IPS DF 6.9 (cell line): ENCODE measurements around the gene KCNG4.

Experiments
- DNase-seq: peaks from one replicate; pipeline ENCODE4 v3.0.0-alpha.2; 2013; ENCODE audit warnings: low read depth, low spot score
- H3K27ac ChIP-seq: one replicate; pipeline ENCODE4 v1.5.1; 2013; ENCODE audit warnings: low read length, control low read depth
- H3K27me3 ChIP-seq: 2 replicates; pipeline ENCODE4 v1.6.1; 2013; ENCODE audit warnings: mild to moderate bottlenecking, low read length; ENCODE audit not compliant: control insufficient read depth, insufficient read depth
- H3K36me3 ChIP-seq: 2 replicates; pipeline ENCODE4 v1.6.1; 2013; ENCODE audit warnings: low read length; ENCODE audit not compliant: control insufficient read depth, insufficient read depth
- H3K4me1 ChIP-seq: 2 replicates; pipeline ENCODE4 v1.6.1; 2013; ENCODE audit warnings: low read length; ENCODE audit not compliant: control insufficient read depth, insufficient read depth
- H3K4me3 ChIP-seq: 2 replicates; pipeline ENCODE4 v1.5.1; 2013; ENCODE audit warnings: mild to moderate bottlenecking, low read length
- H3K9me3 ChIP-seq: 2 replicates; pipeline ENCODE4 v1.6.1; 2013; ENCODE audit warnings: low read length, inconsistent platforms; ENCODE audit not compliant: control insufficient read depth, insufficient read depth
- WGBS: extraction: QIAGEN DNeasy Blood & Tissue Kit; methylation state at CpG from one replicate; pipeline ENCODE4 v1.1.7; 2013; ENCODE audit warnings: mixed read lengths, missing lambda C conversion rate; ENCODE audit not compliant: insufficient read length, insufficient coverage; 5-methylcytosine and 5-hydroxymethylcytosine counted together

The KCNG4 gene, protein sequence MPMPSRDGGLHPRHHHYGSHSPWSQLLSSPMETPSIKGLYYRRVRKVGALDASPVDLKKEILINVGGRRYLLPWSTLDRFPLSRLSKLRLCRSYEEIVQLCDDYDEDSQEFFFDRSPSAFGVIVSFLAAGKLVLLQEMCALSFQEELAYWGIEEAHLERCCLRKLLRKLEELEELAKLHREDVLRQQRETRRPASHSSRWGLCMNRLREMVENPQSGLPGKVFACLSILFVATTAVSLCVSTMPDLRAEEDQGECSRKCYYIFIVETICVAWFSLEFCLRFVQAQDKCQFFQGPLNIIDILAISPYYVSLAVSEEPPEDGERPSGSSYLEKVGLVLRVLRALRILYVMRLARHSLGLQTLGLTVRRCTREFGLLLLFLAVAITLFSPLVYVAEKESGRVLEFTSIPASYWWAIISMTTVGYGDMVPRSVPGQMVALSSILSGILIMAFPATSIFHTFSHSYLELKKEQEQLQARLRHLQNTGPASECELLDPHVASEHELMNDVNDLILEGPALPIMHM

DNA sequence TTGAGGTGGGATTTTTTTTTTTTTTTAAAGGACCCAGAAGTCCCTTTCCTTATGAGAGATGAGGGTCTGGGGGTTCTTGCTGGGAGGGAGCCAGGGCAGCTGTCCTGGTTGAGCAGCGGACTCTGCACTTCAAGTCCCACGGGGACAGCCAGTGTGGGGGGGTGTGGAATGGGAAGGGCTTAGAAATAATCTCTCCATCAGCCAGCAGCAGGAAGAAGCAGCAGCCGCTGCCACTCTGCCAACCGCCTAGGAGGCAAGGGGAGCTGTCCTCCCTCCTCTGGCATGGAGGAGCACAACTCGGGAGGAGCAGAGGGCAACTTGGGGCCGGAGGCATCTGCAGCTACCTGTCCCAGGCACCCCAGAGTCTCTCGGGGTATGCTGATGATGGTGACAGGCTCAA lies at the start of gene KCNG4:
TSS of gene KCNG4 (minus strand) at position 104 of the 400 bp plus-strand sequence. CDS start 2,527 bp downstream, outside the sequence.
- no peak for DNase-seq
- Histone ChIP-seq H3K9me3 (no peaks in the 10 kb centered on the region), H3K36me3 (no peaks in the 10 kb centered on the region), H3K4me3 (no peak within 1 kb of the TSS), H3K4me1 (0 out of 2 replicates have a peak, but pooled peaks cover 1% of the 10 kb centered on the region), H3K27me3 (no peaks in the 10 kb centered on the region; the same call in 1 of the 2 replicates), H3K27ac (no peak within 1 kb of the TSS)
- no CpG with 5 or more reads among the region's 7 CpGs for WGBS

DNA sequence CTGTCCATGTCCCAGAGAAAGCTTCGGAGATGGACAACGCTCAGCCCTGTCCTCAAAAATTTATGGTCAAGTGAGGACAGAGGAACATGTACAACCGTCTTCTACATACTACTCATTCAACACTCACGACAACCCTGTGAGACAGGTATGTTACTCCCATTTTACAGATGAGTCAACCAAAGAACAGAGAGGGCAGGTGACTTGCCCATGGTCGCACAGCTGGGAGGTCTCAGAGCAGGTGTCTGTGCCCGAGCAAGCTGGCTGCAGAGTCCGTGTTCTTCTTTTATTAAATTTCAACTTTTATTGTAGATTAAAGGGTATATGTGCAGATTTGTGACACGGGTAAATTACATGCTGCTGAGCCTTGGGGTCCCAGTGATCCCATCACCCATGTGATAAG lies 49.1 kb upstream of the KCNG4 start:
- H3K4me3 ChIP-seq: no peak overlapping the region
- no CpG with 5 or more reads among the region's 8 CpGs for WGBS
- no peak for DNase-seq
- H3K4me1 ChIP-seq: peaks cover 4% of the 10 kb centered on the region; the same call in 1 of the 2 replicates
- H3K27ac ChIP-seq: no peak overlapping the region
- H3K36me3 ChIP-seq: no peaks in the 10 kb centered on the region
- H3K9me3 ChIP-seq: no peaks in the 10 kb centered on the region
- no peaks in the 10 kb centered on the region for H3K27me3 ChIP-seq

DNA sequence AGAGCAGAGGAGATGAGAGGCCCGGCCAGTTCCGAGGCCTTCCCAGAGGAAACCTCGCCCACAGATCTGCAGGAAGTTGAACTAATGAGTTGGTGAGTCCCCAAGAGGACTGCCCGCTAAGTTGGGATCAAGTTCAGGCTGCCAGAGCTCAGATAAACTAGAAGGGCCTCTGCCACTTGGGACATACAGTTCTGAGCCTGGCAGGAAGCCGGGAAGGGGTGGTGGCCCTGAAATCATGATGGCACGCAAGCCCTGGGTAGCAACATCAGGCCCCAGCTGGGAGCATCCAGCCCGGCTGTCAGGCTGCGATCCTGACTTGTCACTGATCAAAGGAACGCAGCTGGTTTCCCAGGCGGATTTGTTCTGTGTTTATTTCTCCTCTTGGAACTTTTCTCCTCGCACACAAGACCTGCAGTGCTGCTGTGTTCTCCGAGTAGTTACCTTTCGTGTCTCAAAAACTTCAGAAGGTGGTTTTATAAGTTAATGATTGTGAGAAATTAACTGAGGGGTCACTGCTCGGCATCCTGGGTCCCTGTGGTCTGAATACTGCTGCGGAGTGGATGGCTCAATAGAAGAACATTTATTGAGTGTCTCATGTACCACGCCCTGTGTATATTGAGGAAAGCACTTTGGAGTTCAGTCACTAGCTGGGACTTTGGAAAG lies 46.9 kb upstream of the KCNG4 start:
- no peak for DNase-seq
- Histone ChIP-seq H3K4me3 (no peak overlapping the region), H3K36me3 (no peaks in the 10 kb centered on the region), H3K4me1 (peaks cover 5% of the 10 kb centered on the region; the same call in 1 of the 2 replicates), H3K27me3 (no peaks in the 10 kb centered on the region), H3K27ac (no peak overlapping the region), H3K9me3 (no peaks in the 10 kb centered on the region)
- WGBS: no CpG with 5 or more reads among the region's 16 CpGs

DNA sequence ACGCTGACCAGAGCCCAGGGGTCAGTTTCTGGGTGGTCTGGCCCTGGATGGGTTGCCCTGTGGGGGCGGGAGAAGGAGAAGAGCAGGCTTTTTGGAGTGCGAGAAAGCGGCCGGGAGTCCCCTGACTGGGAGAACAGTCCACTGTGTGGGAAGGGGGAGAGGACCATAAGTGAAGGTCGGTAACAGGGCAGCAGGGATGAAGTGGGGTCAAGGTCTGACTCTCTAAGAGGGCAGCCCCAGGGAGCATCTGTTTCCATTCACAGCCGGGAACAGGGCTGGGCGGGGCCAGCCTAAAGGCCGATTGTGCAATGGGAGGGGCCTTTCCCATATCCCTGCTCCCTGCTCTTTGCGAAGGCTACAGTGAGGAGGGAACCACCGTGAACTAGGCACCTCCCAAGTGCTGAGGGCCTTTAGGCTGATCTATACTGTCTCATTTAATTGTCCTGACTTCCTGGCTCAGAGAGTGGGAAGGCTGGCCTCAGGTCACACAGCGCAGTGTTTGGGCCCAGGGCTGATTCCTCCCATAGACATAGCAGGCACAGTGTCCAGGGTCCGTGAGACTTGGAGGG lies 44.4 kb upstream of the KCNG4 start:
- no peak for DNase-seq
- Histone ChIP-seq H3K4me3 (no peak overlapping the region), H3K4me1 (peaks cover 5% of the 10 kb centered on the region; the same call in 1 of the 2 replicates), H3K9me3 (no peaks in the 10 kb centered on the region), H3K36me3 (no peaks in the 10 kb centered on the region), H3K27ac (no peak overlapping the region), H3K27me3 (no peaks in the 10 kb centered on the region)
- no CpG with 5 or more reads among the region's 13 CpGs for WGBS

DNA sequence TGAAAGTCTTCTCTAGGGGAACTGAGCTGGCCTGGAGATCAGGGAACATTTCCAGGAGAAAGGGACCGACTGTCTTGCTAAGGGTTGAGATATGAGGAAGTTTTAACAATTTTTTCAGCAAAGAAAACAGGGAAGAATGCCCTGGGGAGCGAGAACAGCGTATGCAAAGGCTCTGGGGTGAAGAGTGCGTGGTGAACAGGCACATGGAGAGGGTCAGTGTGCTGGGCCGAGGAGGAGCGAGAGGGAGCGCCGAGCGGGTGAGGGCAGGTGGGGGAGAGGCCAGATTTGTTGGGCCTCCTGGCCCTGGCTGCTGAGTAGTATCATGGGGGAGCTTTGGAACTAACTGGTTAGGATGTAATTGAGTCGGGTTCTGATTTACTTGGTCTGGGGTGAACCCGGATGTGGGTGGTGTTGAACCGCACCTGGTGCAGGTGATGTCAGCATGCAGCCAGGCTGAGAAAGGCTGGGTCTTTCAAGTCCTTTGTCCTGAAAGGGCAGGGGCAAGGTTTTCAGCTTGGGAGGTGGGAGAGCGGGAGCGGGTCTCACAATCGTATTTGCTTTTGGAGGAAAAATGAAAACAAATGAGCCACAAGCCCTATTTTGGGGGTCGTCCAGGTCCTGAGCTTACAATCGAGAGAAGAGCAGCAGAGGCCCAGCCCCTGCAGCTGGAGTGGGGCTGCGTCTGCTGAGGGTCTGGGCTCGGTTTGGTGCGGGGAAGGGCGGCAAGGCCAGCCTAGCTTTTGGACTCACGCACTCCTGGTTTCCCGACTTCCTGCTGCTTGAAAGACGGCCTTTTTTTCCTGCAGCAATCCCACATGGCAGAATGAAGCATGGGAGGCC lies 43.7 kb upstream of the KCNG4 start:
- Histone ChIP-seq H3K4me1 (peaks cover 9% of the 10 kb centered on the region), H3K27me3 (no peaks in the 10 kb centered on the region), H3K4me3 (no peak overlapping the region), H3K36me3 (no peaks in the 10 kb centered on the region), H3K9me3 (no peaks in the 10 kb centered on the region), H3K27ac (no peak overlapping the region)
- DNase-seq: no peak
- WGBS: no CpG with 5 or more reads among the region's 24 CpGs

DNA sequence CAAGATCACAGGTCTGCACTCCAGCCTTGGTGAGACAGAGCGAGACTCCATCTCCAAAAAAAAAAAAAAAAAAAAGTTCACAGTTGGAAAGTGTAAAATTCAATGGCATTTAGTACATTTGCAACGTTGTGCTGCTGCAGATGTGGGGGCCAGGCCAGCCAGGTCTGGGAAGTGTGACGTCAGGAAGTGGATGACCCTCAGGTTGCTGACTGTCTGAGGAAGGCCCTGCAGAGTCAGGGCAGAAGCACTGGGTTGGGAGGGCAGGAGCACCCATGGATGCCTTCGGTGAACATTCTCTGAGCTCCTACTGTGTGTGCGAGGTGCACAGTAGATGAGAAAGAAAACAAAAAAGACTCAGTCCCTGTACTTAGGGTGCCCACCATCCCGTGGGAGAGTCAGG lies 42.7 kb upstream of the KCNG4 start:
- H3K4me1 ChIP-seq: peaks cover 9% of the 10 kb centered on the region
- H3K9me3 ChIP-seq: no peaks in the 10 kb centered on the region
- DNase-seq: no peak
- WGBS: no CpG with 5 or more reads among the region's 6 CpGs
- no peaks in the 10 kb centered on the region for H3K36me3 ChIP-seq
- no peaks in the 10 kb centered on the region for H3K27me3 ChIP-seq
- H3K27ac ChIP-seq: no peak overlapping the region
- H3K4me3 ChIP-seq: no peak overlapping the region

DNA sequence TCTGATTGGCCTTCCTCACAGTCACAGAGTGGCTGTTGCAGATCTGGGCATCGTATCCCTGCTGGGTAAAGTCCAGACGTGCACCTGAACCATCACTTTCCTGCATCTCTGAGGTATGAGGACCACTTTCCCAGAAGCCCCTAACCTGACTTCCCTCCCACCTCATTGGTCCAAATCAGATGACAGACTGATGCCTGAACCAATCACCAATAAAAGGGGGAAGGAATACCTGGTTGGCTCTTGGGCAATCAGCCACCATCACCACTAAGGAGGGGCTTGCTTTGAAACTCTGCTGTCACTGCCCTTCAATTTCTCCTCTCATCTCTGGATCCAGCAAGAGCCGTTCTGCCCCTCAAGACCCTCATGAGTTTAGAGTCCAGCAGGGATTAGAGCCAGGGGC lies 41.3 kb upstream of the KCNG4 start:
- Histone ChIP-seq H3K27me3 (no peaks in the 10 kb centered on the region), H3K27ac (no peak overlapping the region), H3K36me3 (no peaks in the 10 kb centered on the region), H3K4me1 (peaks cover 9% of the 10 kb centered on the region), H3K4me3 (no peak overlapping the region), H3K9me3 (no peaks in the 10 kb centered on the region)
- WGBS: no CpG with 5 or more reads among the region's 3 CpGs
- no peak for DNase-seq

DNA sequence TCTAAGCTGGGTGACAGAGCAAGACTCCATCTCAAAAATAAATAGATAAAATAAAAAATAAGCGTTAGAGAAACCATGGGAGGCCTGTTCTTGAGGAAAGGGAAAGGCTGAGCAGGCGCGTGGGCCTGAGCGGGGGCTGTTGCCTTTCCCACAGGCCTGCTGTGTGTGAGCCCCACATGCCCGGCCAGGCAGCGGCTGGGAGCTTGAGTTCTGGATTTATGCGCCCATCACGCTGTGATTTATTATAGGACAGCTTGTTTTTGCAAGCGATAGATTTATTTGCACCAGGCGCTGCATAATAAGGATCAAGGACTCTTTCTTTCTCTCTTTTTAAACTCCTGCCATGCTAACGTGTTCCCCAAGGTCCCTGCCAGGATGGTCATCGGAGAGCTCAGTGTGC lies 40.1 kb upstream of the KCNG4 start:
- no CpG with 5 or more reads among the region's 12 CpGs for WGBS
- Histone ChIP-seq H3K36me3 (no peaks in the 10 kb centered on the region), H3K27ac (no peak overlapping the region), H3K4me3 (no peak overlapping the region), H3K9me3 (no peaks in the 10 kb centered on the region), H3K27me3 (no peaks in the 10 kb centered on the region), H3K4me1 (peaks cover 9% of the 10 kb centered on the region)
- DNase-seq: no peak

DNA sequence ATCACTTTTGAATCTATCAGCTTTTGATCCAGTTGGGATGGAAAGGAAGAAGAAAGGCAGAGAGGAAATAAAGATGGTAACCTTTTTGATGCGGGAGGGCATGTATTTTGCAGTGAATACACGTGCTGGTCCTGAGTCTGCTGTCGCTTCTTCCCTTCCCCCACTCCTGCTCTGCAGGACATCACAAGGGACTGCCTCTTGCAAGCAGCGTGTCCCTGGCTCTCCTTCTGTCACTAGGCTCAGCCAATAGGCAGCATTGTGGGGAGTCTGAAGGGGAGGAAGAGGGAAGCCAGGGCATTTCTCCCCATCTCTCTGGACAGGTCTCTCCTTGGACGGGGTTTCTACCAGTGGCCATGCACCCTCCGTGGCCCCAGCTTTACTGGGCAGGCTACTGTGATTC lies 39.2 kb upstream of the KCNG4 start:
- no peak overlapping the region for H3K27ac ChIP-seq
- no peaks in the 10 kb centered on the region for H3K27me3 ChIP-seq
- no peak overlapping the region for H3K4me3 ChIP-seq
- WGBS: no CpG with 5 or more reads among the region's 6 CpGs
- DNase-seq: no peak
- H3K9me3 ChIP-seq: no peaks in the 10 kb centered on the region
- H3K4me1 ChIP-seq: peaks cover 6% of the 10 kb centered on the region
- H3K36me3 ChIP-seq: no peaks in the 10 kb centered on the region

DNA sequence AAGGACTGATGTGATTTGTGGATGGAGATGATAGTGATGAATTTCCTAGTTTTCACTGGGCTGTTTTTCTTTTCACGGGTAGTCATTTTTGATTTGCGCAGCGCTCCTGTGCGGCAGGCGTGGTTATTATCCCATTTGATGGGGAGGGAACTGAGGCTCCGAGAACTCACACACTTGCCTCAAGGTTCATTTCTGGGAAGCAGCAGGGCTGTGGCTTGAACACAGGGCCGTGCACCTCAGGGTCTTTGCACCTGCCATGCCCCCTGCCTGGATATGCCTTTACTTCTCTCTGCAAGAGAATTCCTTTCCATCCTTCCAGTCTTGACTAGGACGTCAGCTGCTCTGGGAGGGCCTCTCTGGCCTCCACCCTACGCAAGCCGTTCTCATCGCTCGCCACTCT lies 38.5 kb upstream of the KCNG4 start:
- no CpG with 5 or more reads among the region's 12 CpGs for WGBS
- Histone ChIP-seq H3K27ac (no peak overlapping the region), H3K9me3 (no peaks in the 10 kb centered on the region), H3K4me1 (peaks cover 4% of the 10 kb centered on the region), H3K36me3 (no peaks in the 10 kb centered on the region), H3K4me3 (no peak overlapping the region), H3K27me3 (no peaks in the 10 kb centered on the region)
- DNase-seq: no peak
